NT2/D1 (cell line): ENCODE results near the gene DCAF8.

Experiments used
- DNase-seq: peaks from one replicate; pipeline ENCODE4 v3.0.0-alpha.2; 2011; ENCODE audit warnings: low read depth, low spot score
- H3K27me3 ChIP-seq: 2 replicates; pipeline ENCODE4 v1.6.0; 2011; ENCODE audit warnings: mild to moderate bottlenecking; ENCODE audit not compliant: insufficient read length, insufficient read depth
- H3K36me3 ChIP-seq: 2 replicates; pipeline ENCODE4 v1.6.1; 2011; ENCODE audit warnings: mild to moderate bottlenecking, low read length, mixed read lengths; ENCODE audit not compliant: insufficient read depth, insufficient read length
- H3K4me1 ChIP-seq: 2 replicates; pipeline ENCODE4 v1.5.1; 2011; ENCODE audit not compliant: insufficient read depth, insufficient read length
- H3K4me3 ChIP-seq: 2 replicates; pipeline ENCODE4 v1.5.1; 2011; ENCODE audit warnings: low read depth; ENCODE audit not compliant: insufficient read length
- H3K9ac ChIP-seq: 2 replicates; pipeline ENCODE4 v1.6.0; 2011; ENCODE audit warnings: low read depth; ENCODE audit not compliant: insufficient read length
- H3K9me3 ChIP-seq: 2 replicates; pipeline ENCODE4 v1.5.1; 2011; ENCODE audit warnings: mild to moderate bottlenecking, low read length; ENCODE audit not compliant: insufficient read depth
- SUZ12 ChIP-seq: IDR thresholded peaks from 2 replicates; pipeline ENCODE4 v1.6.1; 2011; ENCODE audit not compliant: insufficient read length, insufficient read depth; ENCODE audit errors: extremely low read depth
- YY1 ChIP-seq: IDR thresholded peaks from 2 replicates; pipeline ENCODE4 v1.6.1; 2011; ENCODE audit not compliant: insufficient read length, insufficient read depth
- ZNF274 ChIP-seq: IDR thresholded peaks from 2 replicates; pipeline ENCODE4 v1.6.1; 2011; ENCODE audit warnings: mild to moderate bottlenecking, low read depth, low read length

The DCAF8 gene

DNA sequence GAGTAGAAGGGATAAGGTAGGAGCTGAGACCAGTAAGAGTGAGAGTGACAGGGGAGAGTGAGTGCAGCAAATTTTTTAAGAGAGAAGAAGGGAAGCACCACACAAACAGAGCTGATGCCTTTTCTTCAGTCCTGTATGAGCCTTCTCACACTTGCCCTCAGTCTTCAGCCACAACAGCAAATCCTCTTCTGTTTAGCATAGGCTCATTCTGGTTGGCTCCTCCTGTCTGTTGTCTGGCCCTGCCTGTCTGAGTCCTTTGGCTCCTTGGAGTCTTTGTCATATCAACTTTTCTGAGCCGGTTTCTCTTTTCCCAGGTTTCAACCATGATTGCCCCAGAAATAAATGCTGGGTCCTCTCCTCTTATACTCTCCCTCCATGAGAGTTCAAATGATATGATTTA, 84.7 kb downstream of the DCAF8 start:
- no peak for TF ChIP-seq YY1
- TF ChIP-seq ZNF274 = no peak
- TF ChIP-seq SUZ12 = no peak
- H3K4me3 ChIP-seq = no peak overlapping the region
- H3K9ac ChIP-seq = no peak overlapping the region
- no peak for DNase-seq
- 0 out of 2 replicates have a peak, but pooled peaks cover 4% of the 10 kb centered on the region for H3K9me3 ChIP-seq
- H3K36me3 ChIP-seq = no peaks in the 10 kb centered on the region
- peaks cover 4% of the 10 kb centered on the region for H3K4me1 ChIP-seq
- peaks cover 15% of the 10 kb centered on the region for H3K27me3 ChIP-seq

DNA sequence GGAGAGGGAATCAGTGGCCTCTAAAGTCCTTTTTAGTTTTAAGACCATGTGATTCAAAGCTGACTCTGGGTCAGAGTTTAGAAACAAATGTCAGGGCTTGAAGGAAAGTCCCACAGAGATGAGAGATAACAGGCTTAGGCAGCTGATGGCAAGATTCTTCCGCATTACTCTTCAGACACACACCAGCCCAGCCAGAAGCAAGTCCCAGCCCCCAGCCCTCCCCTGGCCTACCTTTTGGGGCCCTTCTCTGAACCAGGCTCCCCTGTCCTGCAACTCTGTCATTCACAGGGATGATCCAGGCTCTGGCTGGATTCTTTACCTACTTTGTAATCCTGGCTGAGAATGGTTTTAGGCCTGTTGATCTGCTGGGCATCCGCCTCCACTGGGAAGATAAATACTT, 85.1 kb downstream of the DCAF8 start:
- Histone ChIP-seq H3K9ac (no peak overlapping the region), H3K9me3 (0 out of 2 replicates have a peak, but pooled peaks cover 4% of the 10 kb centered on the region), H3K36me3 (no peaks in the 10 kb centered on the region), H3K4me1 (peaks cover 7% of the 10 kb centered on the region), H3K4me3 (no peak overlapping the region), H3K27me3 (peaks cover 17% of the 10 kb centered on the region)
- no peak for TF ChIP-seq YY1
- TF ChIP-seq SUZ12 = no peak
- TF ChIP-seq ZNF274 = no peak
- no peak for DNase-seq

DNA sequence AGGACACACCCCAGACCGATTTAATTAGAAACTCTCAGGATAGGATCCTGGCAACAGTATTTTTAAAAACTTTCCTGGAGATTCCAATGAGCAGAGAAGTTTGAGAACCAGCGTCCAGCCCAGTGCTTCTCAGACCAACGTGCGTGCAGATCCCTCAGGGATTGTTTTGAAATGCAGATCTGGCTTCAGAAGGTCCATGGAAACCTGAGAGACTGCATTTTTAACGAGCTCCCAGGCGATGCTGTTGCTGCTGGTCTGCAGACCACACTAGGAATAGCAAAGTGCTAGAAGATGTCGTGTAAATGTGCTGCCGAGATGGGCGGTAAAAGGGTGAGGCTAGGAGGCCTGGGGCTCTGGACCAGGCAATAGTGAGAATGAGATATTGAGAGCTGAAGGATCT, 90.4 kb downstream of the DCAF8 start:
- Histone ChIP-seq H3K4me3 (no peak overlapping the region), H3K27me3 (peaks cover 33% of the 10 kb centered on the region), H3K4me1 (peaks cover 13% of the 10 kb centered on the region), H3K36me3 (no peaks in the 10 kb centered on the region), H3K9ac (peak overlapping the region; percentile 22), H3K9me3 (0 out of 2 replicates have a peak, but pooled peaks cover 4% of the 10 kb centered on the region)
- DNase-seq = peak; percentile 74
- no peak for TF ChIP-seq SUZ12
- no peak for TF ChIP-seq YY1
- no peak for TF ChIP-seq ZNF274

DNA sequence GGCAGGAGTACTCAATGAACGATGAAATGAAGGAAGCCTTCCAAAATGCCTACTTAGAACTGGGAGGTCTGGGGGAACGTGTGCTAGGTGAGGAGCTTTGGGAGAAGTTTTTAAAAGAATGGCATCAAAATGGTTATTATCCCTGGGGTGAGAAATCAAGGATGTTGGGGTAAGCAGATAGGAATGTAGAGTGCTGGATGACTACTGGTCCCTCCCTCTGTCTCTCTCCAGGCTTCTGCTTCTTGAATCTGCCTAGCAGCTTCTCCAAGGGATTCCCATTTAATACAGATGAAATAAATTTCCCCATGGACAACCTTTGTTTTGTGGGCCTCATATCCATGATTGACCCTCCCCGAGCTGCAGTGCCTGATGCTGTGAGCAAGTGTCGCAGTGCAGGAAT, 91.0 kb downstream of the DCAF8 start:
- no peak overlapping the region for H3K4me3 ChIP-seq
- H3K9ac ChIP-seq = peak overlapping the region; percentile 22
- DNase-seq = no peak
- H3K4me1 ChIP-seq = peaks cover 13% of the 10 kb centered on the region
- no peaks in the 10 kb centered on the region for H3K36me3 ChIP-seq
- 0 out of 2 replicates have a peak, but pooled peaks cover 4% of the 10 kb centered on the region for H3K9me3 ChIP-seq
- TF ChIP-seq SUZ12 = no peak
- no peak for TF ChIP-seq ZNF274
- no peak for TF ChIP-seq YY1
- H3K27me3 ChIP-seq = peaks cover 39% of the 10 kb centered on the region

DNA sequence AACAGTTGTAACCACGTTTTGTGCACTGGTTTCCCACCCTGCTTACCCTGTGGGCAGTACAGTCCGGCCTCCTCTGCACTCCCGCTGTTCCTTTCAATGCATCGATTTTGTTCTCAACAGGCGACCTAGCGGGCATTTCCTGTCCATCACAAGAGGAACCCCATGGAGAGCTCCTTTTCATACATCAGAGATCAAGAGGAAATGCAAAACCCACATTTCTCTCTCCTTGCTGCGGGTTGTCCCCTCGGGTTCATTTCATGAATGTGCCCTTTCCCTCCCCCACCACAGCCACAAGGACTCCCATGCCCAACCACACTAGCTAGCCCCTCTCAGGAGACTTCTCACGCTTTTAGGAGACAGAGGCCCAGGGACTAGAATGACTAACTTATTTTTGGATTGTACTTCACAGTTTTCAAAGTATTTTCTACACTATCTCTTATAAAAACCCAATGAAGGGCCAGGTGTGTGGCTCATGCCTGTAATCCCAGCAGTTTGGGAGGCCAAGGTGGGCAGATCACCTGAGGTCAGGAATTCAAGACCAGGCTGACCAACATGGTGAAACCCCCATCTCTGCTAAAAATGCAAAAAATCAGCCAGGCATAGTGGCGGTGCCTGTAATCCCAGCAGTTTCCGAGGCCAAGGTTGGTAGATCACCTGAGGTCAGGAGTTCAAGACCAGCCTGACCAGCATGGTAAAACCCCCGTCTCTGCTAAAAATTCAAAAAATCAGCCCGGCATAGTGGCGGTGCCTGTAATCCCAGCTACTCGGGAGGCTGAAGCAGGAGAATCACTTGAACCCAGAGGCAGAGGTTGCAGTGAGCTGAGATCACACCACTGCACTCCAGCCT, 92.6 kb downstream of the DCAF8 start:
- no peak overlapping the region for H3K4me3 ChIP-seq

DNA sequence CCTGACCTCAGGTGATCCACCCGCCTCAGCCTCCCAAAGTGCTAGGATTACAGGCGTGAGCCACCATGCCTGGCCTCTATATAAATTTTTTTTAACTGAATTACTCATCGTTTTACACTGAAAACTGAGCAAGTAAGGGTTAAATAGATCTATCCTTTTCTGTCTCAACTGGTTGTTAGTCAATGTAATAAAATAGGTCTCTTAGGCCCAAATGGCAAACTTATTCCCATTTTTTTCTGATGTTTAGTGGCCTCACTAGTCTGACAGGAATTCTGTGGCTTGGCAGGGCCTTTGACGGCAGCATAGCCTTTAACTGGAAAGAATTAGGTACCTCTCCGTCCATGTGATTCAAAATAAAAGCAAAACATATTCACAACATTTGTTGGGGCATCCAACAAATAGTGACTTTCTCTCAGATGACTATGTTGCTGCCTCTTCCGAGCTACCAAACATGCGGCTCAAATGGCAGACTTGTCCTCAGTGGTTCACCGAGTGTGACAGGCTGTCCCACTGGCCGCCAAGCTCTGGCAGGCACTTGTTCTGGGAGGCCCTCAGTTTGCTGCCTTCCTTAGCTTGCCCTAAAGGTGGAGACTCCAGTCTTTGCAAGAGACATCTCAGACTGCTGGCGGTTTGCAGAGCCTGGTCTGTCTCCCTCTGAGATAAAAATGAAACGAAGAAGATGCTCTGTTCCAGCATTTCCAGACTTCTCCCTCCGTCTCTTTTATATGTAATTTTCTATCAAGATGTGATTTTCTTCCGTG, 93.6 kb downstream of the DCAF8 start:
- DNase-seq = peak; percentile 83
- H3K9ac ChIP-seq = no peak overlapping the region
- H3K4me3 ChIP-seq = no peak overlapping the region
- H3K4me1 ChIP-seq = peaks cover 13% of the 10 kb centered on the region
- no peaks in the 10 kb centered on the region for H3K9me3 ChIP-seq
- H3K27me3 ChIP-seq = peaks cover 40% of the 10 kb centered on the region
- no peaks in the 10 kb centered on the region for H3K36me3 ChIP-seq
- TF ChIP-seq SUZ12 = no peak
- no peak for TF ChIP-seq ZNF274
- TF ChIP-seq YY1 = no peak

More for the DNA sequence above, 92.6 kb downstream of the DCAF8 start:
- H3K4me1 ChIP-seq = peaks cover 13% of the 10 kb centered on the region
- TF ChIP-seq SUZ12 = no peak
- TF ChIP-seq YY1 = no peak
- no peak for TF ChIP-seq ZNF274
- peaks cover 45% of the 10 kb centered on the region for H3K27me3 ChIP-seq
- H3K9me3 ChIP-seq = no peaks in the 10 kb centered on the region
- DNase-seq = peak; percentile 99
- H3K36me3 ChIP-seq = no peaks in the 10 kb centered on the region
- H3K9ac ChIP-seq = no peak overlapping the region

DNA sequence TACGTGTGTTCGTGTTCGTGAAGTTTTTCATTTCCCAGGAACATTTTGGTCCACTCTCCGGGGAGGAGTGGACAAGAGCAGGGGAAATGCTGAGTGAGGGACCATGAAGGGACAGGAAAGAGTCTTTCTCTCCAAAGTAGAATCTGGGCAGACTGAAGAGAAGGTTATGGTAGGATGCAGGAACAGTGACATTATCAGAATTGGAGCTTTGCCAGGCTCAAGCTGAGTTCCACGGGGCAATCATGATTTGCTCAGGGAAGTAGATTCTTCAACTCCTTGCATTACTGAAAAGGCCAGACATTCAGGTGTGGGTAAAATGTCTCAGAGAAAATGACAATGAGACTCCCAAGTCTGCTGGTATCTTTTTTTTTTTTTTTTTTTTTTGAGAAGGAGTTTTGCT, 94.3 kb downstream of the DCAF8 start:
- no peaks in the 10 kb centered on the region for H3K9me3 ChIP-seq

More for the DNA sequence above, 94.3 kb downstream of the DCAF8 start:
- Histone ChIP-seq H3K36me3 (no peaks in the 10 kb centered on the region), H3K27me3 (peaks cover 33% of the 10 kb centered on the region), H3K4me1 (peaks cover 13% of the 10 kb centered on the region), H3K9ac (no peak overlapping the region), H3K4me3 (no peak overlapping the region)
- DNase-seq = no peak
- TF ChIP-seq YY1 (no peak), SUZ12 (no peak), ZNF274 (no peak)
